HG02943 (cell line): ENCODE measurements around the gene GP1BB.

Experiments used
- ATAC-seq: cut with Tn5 transposase; IDR thresholded peaks from one replicate; pipeline ENCODE4 v1.9.1; 2021; ENCODE audit warnings: mild to moderate bottlenecking, low read depth, moderate library complexity; ENCODE audit not compliant: unreplicated experiment

GP1BB gene

DNA sequence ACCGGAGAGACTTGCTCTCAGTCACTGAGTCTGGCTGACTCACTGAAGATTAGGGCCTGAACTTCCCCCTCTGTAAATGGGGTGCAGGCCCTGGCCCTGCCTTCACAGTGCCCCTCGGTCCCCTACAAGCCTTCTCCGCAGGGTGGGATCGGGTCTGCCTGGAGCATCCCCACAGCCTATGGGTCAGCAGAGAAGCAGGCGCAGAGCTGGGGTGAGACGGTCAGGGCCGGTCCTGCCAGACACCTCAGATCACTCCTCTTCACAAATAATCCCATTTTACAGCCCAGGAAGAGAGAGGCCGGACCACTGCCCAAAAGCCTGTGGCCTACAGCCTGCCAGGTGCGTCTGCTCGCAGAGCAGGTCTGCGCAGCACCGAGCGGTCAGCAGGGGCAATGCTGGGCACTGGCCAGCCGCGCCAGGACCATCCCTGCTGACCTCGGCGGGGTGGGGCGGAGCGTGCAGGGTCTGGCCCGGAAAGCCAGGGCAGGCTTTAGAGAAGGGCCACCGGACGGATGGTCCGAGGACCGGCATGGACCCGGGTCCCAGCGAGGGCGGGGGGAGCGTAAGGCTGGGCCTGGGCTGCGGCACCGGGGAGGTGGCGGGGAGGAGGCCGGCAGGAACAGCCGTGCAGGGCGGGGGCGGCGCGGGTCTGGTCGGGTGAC is 9.6 kb upstream of the GP1BB start:
- ATAC-seq = no peak

GRCh38 chr22:19714312-19715187 is 8.8 kb upstream of the GP1BB start, which contains the start of gene SEPTIN5:
Gene SEPTIN5 (plus strand): TSS chr22:19714503. CDS start chr22:19714589, 86 bp downstream.
- ATAC-seq = no peak

DNA sequence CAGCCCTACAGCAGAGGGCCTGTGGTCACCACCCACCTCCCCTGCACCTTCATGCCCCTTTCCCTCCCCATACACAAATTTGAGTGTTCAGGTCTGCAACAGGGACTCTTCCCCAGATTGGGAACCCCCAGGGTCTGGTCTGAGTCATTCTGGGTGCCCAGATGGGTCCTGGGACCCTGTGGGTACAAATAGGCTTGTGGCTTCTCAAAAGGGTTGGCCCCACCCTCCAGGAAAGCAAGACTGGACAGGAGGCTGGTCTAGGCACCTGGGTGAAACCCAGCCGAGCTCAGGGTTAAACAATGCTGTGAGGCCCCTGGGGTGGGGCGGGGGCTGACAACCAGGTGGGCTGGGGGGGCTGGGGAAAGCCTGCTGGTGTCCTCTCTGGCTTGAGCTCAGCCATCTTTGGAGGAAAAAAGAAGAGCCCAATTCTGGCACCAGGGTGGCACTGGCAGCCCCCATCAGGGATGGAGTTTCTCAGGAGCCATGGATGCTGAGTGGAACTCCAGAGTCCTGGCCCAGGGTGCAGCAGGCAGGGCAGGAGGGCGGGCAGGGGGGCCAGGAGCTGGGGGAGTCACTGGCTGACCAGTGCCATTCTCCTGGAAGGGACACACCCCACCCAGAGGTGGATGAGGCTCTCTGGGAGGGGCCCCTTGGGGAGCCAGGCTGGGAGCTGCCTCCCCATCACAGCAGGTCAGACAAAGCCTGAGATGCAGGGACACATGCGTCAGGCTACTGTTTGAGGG is 8.0 kb upstream of the GP1BB start:
- ATAC-seq = no peak

- no peak for ATAC-seq
These were observed 7.1 kb upstream of the GP1BB start for GRCh38 chr22:19716041-19716828.

DNA sequence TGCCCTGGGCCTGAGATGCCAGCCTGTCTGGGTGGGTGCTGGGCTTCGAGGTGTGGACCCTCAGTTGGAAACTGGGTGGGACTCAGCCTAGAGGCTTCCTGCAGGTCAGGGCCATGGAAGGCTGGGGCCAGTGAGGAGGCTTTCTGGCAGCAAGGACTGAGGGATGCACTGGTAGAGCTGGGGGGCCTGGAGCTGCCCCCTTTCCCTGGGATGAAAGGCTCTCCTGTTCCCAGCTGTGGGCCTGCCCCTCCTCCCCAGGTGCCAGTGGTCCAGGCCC is 6.6 kb upstream of the GP1BB start:
- no peak for ATAC-seq

DNA sequence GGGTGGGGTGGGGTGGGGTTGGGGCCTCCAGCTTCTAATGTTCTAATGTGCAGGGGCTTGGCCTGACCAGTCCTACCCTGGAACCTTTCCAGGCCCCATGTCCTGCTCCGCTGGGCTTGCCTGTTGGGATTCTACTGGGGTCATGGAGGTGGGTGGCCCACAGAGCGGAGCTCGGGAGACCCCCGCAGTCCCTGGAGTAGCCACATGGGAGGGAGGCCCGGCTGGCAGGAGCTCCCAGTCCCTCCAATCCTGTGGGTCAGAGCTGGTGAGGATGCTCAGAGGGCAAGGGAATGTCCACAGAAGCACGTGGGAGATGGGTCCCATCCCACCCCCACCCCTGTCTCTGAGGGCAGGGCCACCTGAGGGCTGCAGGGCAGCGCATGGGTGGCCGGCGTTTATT is 6.2 kb upstream of the GP1BB start:
- ATAC-seq = no peak

DNA sequence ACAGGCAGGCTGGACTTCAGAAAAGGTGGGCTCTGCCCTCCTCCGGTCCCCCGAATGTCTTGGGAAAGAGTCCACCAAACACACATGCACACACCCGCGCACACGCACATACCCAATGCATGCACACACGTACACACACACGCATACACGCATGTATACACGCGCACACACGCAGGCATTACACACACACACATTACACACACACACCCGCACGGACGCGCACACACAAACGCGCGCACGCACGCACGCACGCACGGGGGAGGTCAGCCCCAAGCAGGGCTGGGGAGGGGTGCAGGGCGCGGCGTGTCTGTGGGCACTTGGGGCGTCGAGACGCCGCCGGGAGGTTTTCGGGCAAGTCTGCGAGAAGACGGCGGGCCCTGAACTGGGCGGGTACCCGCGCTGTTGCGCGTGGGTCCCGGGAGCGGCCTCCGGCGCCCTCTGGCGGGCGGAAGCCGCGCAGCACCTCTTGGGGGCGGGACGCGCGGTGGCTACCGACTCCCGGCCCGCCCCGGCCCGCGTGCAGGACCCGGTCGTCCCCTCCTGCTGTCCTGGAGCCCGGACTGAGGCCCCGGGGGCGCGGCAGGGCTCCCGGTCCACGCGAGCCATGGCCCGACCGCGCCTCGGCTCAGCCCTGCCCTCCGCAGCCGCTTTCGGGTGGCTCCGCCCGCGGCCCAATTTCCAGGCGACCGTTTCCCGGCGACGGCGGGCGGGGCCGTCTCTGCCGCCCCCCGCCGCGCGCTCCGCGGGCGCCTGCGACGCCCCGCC is 5.5 kb upstream of the GP1BB start:
- no peak for ATAC-seq

GRCh38 chr22:19718456-19719049 is 4.8 kb upstream of the GP1BB start:
- no peak for ATAC-seq

DNA sequence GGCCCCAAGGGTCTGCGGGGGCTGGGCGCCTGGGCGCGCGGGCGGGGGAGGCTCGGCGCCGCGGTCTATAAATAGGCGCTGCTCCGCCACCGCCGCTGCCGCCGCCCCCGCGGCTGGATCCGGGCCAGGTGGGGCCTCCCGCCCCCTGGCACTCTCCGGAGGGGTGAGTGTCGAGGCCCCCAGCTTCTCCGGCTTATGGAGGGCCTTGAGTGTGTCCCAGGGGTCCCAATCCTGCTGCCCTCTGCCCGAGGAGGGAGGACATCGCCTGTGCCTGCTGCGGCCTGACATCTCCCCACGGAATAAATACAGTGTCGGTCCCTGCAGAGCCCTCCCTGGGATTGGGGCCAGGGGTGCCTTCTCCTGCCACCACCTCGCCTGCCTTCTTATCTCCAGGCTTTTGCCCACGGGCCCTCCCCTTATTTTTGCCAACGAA is 4.3 kb upstream of the GP1BB start:
- ATAC-seq = no peak

- ATAC-seq = no peak
These were observed 3.8 kb upstream of the GP1BB start for GRCh38 chr22:19719488-19720021.

DNA sequence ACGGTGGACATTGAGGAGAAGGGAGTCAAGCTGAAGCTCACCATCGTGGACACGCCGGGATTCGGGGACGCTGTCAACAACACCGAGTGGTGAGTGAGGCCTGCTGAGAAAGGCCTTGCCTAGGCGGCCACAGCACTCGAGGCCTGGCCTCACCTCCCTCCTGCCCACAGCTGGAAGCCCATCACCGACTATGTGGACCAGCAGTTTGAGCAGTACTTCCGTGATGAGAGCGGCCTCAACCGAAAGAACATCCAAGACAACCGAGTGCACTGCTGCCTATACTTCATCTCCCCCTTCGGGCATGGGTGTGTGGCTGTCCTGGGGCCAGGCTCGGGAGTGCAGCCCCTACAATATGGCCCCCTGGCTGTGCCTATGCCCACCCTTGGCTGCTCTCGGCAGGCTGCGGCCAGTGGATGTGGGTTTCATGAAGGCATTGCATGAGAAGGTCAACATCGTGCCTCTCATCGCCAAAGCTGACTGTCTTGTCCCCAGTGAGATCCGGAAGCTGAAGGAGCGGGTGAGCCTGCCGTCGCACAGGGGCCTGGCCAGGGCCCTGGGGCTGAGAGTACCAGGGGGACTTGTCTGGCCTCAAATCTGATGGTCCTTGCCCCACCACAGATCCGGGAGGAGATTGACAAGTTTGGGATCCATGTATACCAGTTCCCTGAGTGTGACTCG is 3.0 kb upstream of the GP1BB start:
- ATAC-seq = no peak

GRCh38 chr22:19720999-19721329 is 2.4 kb upstream of the GP1BB start:
- no peak for ATAC-seq

- no peak for ATAC-seq
These were observed 1.8 kb upstream of the GP1BB start for GRCh38 chr22:19721330-19722177.

- no peak for ATAC-seq
These were observed 959 bp upstream of the GP1BB start for GRCh38 chr22:19722178-19722981.

GRCh38 chr22:19722982-19723231 is 432 bp upstream of the GP1BB start:
- ATAC-seq = no peak

- ATAC-seq = no peak
These were observed 866 bp downstream of the GP1BB start for GRCh38 chr22:19723983-19724827.
